ENCODE measurements around the gene SMARCD3.

SMARCD3 gene

GRCh38 chr7:151260471-151260870, 12.0 kb upstream of the SMARCD3 start:
- no peak overlapping the region for H3K4me3 Mint-ChIP-seq
- no peak overlapping the region for H3K27ac Mint-ChIP-seq
- H3K36me3 Mint-ChIP-seq: no peaks in the 10 kb centered on the region
- ATAC-seq (replicated peaks) (no peak), DNase-seq (no peak)
- peaks cover 52 to 56% of the 10 kb centered on the region in 2 donors for H3K27me3 Mint-ChIP-seq
- no peaks in the 10 kb centered on the region for H3K4me1 Mint-ChIP-seq
- no peaks in the 10 kb centered on the region for H3K9me3 Mint-ChIP-seq

GRCh38 chr7:151257990-151258389, 9.5 kb upstream of the SMARCD3 start:
- Mint-ChIP-seq H3K27ac (no peak overlapping the region), H3K4me1 (no peaks in the 10 kb centered on the region), H3K4me3 (no peak overlapping the region), H3K27me3 (peaks cover 66 to 79% of the 10 kb centered on the region in 2 donors), H3K36me3 (no peaks in the 10 kb centered on the region), H3K9me3 (no peaks in the 10 kb centered on the region)
- DNase-seq: no peak
- no peak for ATAC-seq (replicated peaks)

- Mint-ChIP-seq H3K36me3 (no peaks in the 10 kb centered on the region), H3K27me3 (peaks cover 71 to 79% of the 10 kb centered on the region in 2 donors), H3K4me3 (no peak overlapping the region), H3K4me1 (peaks cover 4 to 9% of the 10 kb centered on the region in 2 donors), H3K27ac (no peak overlapping the region), H3K9me3 (no peaks in the 10 kb centered on the region)
- no peak for ATAC-seq (replicated peaks)
- no peak for DNase-seq
These were observed 8.0 kb upstream of the SMARCD3 start for GRCh38 chr7:151256410-151257045.

- H3K27me3 Mint-ChIP-seq: peaks cover 73 to 82% of the 10 kb centered on the region in 2 donors
- H3K27ac Mint-ChIP-seq: no peak overlapping the region
- H3K4me3 Mint-ChIP-seq: no peak overlapping the region
These were observed 6.9 kb upstream of the SMARCD3 start for GRCh38 chr7:151255390-151255789.

GRCh38 chr7:151254851-151255250, 6.4 kb upstream of the SMARCD3 start:
- H3K4me1 Mint-ChIP-seq: peaks cover 14 to 23% of the 10 kb centered on the region in 2 donors
- H3K4me3 Mint-ChIP-seq: no peak overlapping the region
- DNase-seq (no peak), ATAC-seq (replicated peaks) (no peak)
- H3K27ac Mint-ChIP-seq: no peak overlapping the region
- H3K9me3 Mint-ChIP-seq: no peaks in the 10 kb centered on the region
- H3K27me3 Mint-ChIP-seq: peaks cover 73 to 81% of the 10 kb centered on the region in 2 donors
- H3K36me3 Mint-ChIP-seq: no peaks in the 10 kb centered on the region

More at GRCh38 chr7:151255390-151255789, 6.9 kb upstream of the SMARCD3 start:
- peaks cover 13 to 19% of the 10 kb centered on the region in 2 donors for H3K4me1 Mint-ChIP-seq
- DNase-seq (no peak), ATAC-seq (replicated peaks) (no peak)
- no peaks in the 10 kb centered on the region for H3K36me3 Mint-ChIP-seq
- no peaks in the 10 kb centered on the region for H3K9me3 Mint-ChIP-seq

GRCh38 chr7:151254316-151254715, 5.8 kb upstream of the SMARCD3 start:
- peaks cover 16 to 26% of the 10 kb centered on the region in 2 donors for H3K4me1 Mint-ChIP-seq
- H3K36me3 Mint-ChIP-seq: no peaks in the 10 kb centered on the region
- H3K27me3 Mint-ChIP-seq: peaks cover 77 to 83% of the 10 kb centered on the region in 2 donors
- H3K9me3 Mint-ChIP-seq: no peaks in the 10 kb centered on the region
- H3K27ac Mint-ChIP-seq: no peak overlapping the region
- DNase-seq: no peak
- no peak overlapping the region for H3K4me3 Mint-ChIP-seq
- no peak for ATAC-seq (replicated peaks)

GRCh38 chr7:151252961-151253711, 4.6 kb upstream of the SMARCD3 start:
- H3K27me3 Mint-ChIP-seq: peaks cover 75 to 82% of the 10 kb centered on the region in 2 donors
- no peak overlapping the region for H3K4me3 Mint-ChIP-seq
- H3K27ac Mint-ChIP-seq: no peak overlapping the region
- no peaks in the 10 kb centered on the region for H3K9me3 Mint-ChIP-seq
- DNase-seq (no peak), ATAC-seq (replicated peaks) (no peak)
- no peaks in the 10 kb centered on the region for H3K36me3 Mint-ChIP-seq
- peaks cover 21 to 34% of the 10 kb centered on the region in 2 donors for H3K4me1 Mint-ChIP-seq

- Mint-ChIP-seq H3K27me3 (peaks cover 73 to 82% of the 10 kb centered on the region in 2 donors), H3K4me3 (peak overlapping the region; percentile 72 to 74), H3K27ac (no peak overlapping the region), H3K36me3 (no peaks in the 10 kb centered on the region), H3K4me1 (peaks cover 26 to 40% of the 10 kb centered on the region in 2 donors), H3K9me3 (no peaks in the 10 kb centered on the region)
- DNase-seq (no peak), ATAC-seq (replicated peaks) (no peak)
These were observed 4.0 kb upstream of the SMARCD3 start for GRCh38 chr7:151252561-151252835.

GRCh38 chr7:151251689-151252560, 3.4 kb upstream of the SMARCD3 start:
- peaks cover 27 to 44% of the 10 kb centered on the region in 2 donors for H3K4me1 Mint-ChIP-seq
- no peaks in the 10 kb centered on the region for H3K36me3 Mint-ChIP-seq
- DNase-seq: no peak
- peak in 1 of 2 donors; percentile 29 for ATAC-seq (replicated peaks)
- peak overlapping the region; percentile 33 for H3K27ac Mint-ChIP-seq
- H3K27me3 Mint-ChIP-seq: peaks cover 71 to 82% of the 10 kb centered on the region in 2 donors
- H3K9me3 Mint-ChIP-seq: no peaks in the 10 kb centered on the region
- peak overlapping the region; percentile 72 to 74 for H3K4me3 Mint-ChIP-seq

GRCh38 chr7:151251328-151251688, 2.8 kb upstream of the SMARCD3 start:
- H3K36me3 Mint-ChIP-seq: no peaks in the 10 kb centered on the region
- peak overlapping the region; percentile 56 to 72 for H3K4me3 Mint-ChIP-seq
- H3K27me3 Mint-ChIP-seq: peaks cover 71 to 82% of the 10 kb centered on the region in 2 donors
- H3K4me1 Mint-ChIP-seq: peaks cover 31 to 50% of the 10 kb centered on the region in 2 donors
- DNase-seq (no peak), ATAC-seq (replicated peaks) (no peak)
- no peaks in the 10 kb centered on the region for H3K9me3 Mint-ChIP-seq
- no peak overlapping the region for H3K27ac Mint-ChIP-seq

- peak overlapping the region; percentile 56 to 72 for H3K4me3 Mint-ChIP-seq
These were observed 2.0 kb upstream of the SMARCD3 start for GRCh38 chr7:151250181-151251132.

GRCh38 chr7:151249732-151250072, 1.2 kb upstream of the SMARCD3 start:
- ATAC-seq (replicated peaks) (no peak), DNase-seq (no peak)
- H3K27me3 Mint-ChIP-seq: peaks cover 65 to 73% of the 10 kb centered on the region in 2 donors
- H3K4me1 Mint-ChIP-seq: peaks cover 38 to 59% of the 10 kb centered on the region in 2 donors
- no peaks in the 10 kb centered on the region for H3K36me3 Mint-ChIP-seq
- H3K27ac Mint-ChIP-seq: peak overlapping the region; percentile 42
- no peaks in the 10 kb centered on the region for H3K9me3 Mint-ChIP-seq
- peak overlapping the region in 1 of 2 donors; percentile 83 for H3K4me3 Mint-ChIP-seq

More at GRCh38 chr7:151250181-151251132, 2.0 kb upstream of the SMARCD3 start:
- no peak for ATAC-seq (replicated peaks)
- Mint-ChIP-seq H3K36me3 (no peaks in the 10 kb centered on the region), H3K4me1 (peaks cover 34 to 54% of the 10 kb centered on the region in 2 donors), H3K27ac (no peak overlapping the region), H3K27me3 (peaks cover 71 to 81% of the 10 kb centered on the region in 2 donors), H3K9me3 (no peaks in the 10 kb centered on the region)
- no peak for DNase-seq

GRCh38 chr7:151249034-151249731, 689 bp upstream of the SMARCD3 start:
- no peaks in the 10 kb centered on the region for H3K9me3 Mint-ChIP-seq
- DNase-seq (peak; percentile 46), ATAC-seq (replicated peaks) (peak; percentile 61 to 67)
- H3K27me3 Mint-ChIP-seq: peaks cover 61 to 68% of the 10 kb centered on the region in 2 donors
- no peaks in the 10 kb centered on the region for H3K36me3 Mint-ChIP-seq
- H3K27ac Mint-ChIP-seq: peak overlapping the region; percentile 42
- peak overlapping the region; percentile 74 to 83 for H3K4me3 Mint-ChIP-seq
- H3K4me1 Mint-ChIP-seq: peaks cover 39 to 64% of the 10 kb centered on the region in 2 donors

Measured in stimulated activated naive B cell treated with anti-CD40 and anti-IgM and Interleukin-4, amounts not matched to agents 10 μg/mL and 1 μg/mL and 100 μg/mL, for 72 hours (primary cell).